Neural cell (in vitro differentiated cells): ENCODE measurements around the gene PDCD1. TPM values are rescaled to one million over a fixed set of nuclear protein-coding genes. Genes with fewer than 3 reads are reported as not detected.
"Not testable (repeated sequence)": the region's sequence is repeated elsewhere in the genome, so short reads cannot be mapped to it uniquely, and the experiment has no call there.

Experiments used
- H2AFZ ChIP-seq: fragments of 200-600, 300-800 bp; sonication (generic), shearing (Covaris generic); 2 replicates; pipeline ENCODE4 v1.6.0; 2014; ENCODE audit warnings: low read depth, mild to moderate bottlenecking, antibody characterized with exemption, low read length, moderate library complexity
- H3F3A ChIP-seq: fragments of 200-600 bp; shearing (Covaris generic); 2 replicates; pipeline ENCODE4 v1.6.1; 2016; ENCODE audit warnings: mild to moderate bottlenecking, moderate library complexity, mixed read lengths, antibody characterized with exemption, low read length; ENCODE audit not compliant: insufficient read depth, poor library complexity, severe bottlenecking
- H3K27ac ChIP-seq: fragments of 200-600, 300-800 bp; sonication (generic), shearing (Covaris generic); 2 replicates; pipeline ENCODE4 v1.5.1; 2014; ENCODE audit warnings: mild to moderate bottlenecking, low read length, moderate library complexity
- H3K27me3 ChIP-seq: fragments of 300-800, 200-600 bp; sonication (generic), shearing (Covaris generic); 2 replicates; pipeline ENCODE4 v1.6.0; 2014; ENCODE audit warnings: mild to moderate bottlenecking, low read depth, low read length, moderate library complexity; ENCODE audit not compliant: insufficient read depth
- H3K36me3 ChIP-seq: fragments of 300-800, 200-600 bp; sonication (generic), shearing (Covaris generic); 2 replicates; pipeline ENCODE4 v1.5.1; 2014; ENCODE audit warnings: mild to moderate bottlenecking, antibody characterized with exemption, low read length, moderate library complexity; ENCODE audit not compliant: insufficient read depth
- H3K4me2 ChIP-seq: fragments of 300-800, 200-600 bp; sonication (generic), shearing (Covaris generic); 2 replicates; pipeline ENCODE4 v1.6.0; 2014; ENCODE audit warnings: mild to moderate bottlenecking, low read length
- H3K4me3 ChIP-seq: fragments of 300-800, 200-600 bp; sonication (generic), shearing (Covaris generic); 2 replicates; pipeline ENCODE4 v1.5.1; 2014; ENCODE audit warnings: mild to moderate bottlenecking, low read length, moderate library complexity
- H3K79me2 ChIP-seq: fragments of 200-600 bp; shearing (Covaris generic); replicated peaks from 2 replicates; pipeline ENCODE4 v1.6.0; 2014; ENCODE audit warnings: mild to moderate bottlenecking, low read length, moderate library complexity; ENCODE audit not compliant: insufficient read depth
- H3K9ac ChIP-seq: fragments of 300-800, 200-600 bp; sonication (generic), shearing (Covaris generic); 2 replicates; pipeline ENCODE4 v1.6.1; 2016; ENCODE audit warnings: mild to moderate bottlenecking, low read length, mixed read lengths
- H3K9me2 ChIP-seq: fragments of 200-600 bp; shearing (Covaris generic); 2 replicates; pipeline ENCODE4 v1.6.1; 2016; ENCODE audit warnings: mild to moderate bottlenecking, low read length, mixed read lengths; ENCODE audit not compliant: insufficient read depth
- H3K9me3 ChIP-seq: fragments of 200-600, 300-800 bp; sonication (generic), shearing (Covaris generic); 2 replicates; pipeline ENCODE4 v1.6.1; 2016; ENCODE audit warnings: mild to moderate bottlenecking, mixed run types, low read length, moderate library complexity, mixed read lengths
- H4K20me1 ChIP-seq: fragments of 200-600 bp; shearing (Covaris generic); 2 replicates; pipeline ENCODE4 v1.6.1; 2016; ENCODE audit warnings: mild to moderate bottlenecking, mixed run types; ENCODE audit not compliant: insufficient read depth
- EP300 ChIP-seq: fragments of 450-650 bp; conservative IDR thresholded peaks from 2 replicates; pipeline ENCODE4 v1.6.1; 2014; ENCODE audit warnings: antibody characterized with exemption, mild to moderate bottlenecking, moderate library complexity; ENCODE audit not compliant: poor library complexity, severe bottlenecking
- EZH2 ChIP-seq: fragments of 200-600, 300-800 bp; shearing (Covaris generic), sonication (generic); IDR thresholded peaks from 2 replicates; pipeline ENCODE4 v1.6.1; 2014; ENCODE audit warnings: antibody characterized with exemption, low read length, borderline replicate concordance, mild to moderate bottlenecking; ENCODE audit not compliant: insufficient read depth, poor library complexity, severe bottlenecking
- MXI1 ChIP-seq: fragments of 450-650 bp; conservative IDR thresholded peaks from 2 replicates; pipeline ENCODE4 v1.6.1; 2014; ENCODE audit warnings: antibody characterized with exemption, mild to moderate bottlenecking; ENCODE audit not compliant: poor library complexity, severe bottlenecking
- POLR2AphosphoS5 ChIP-seq: IDR thresholded peaks from 2 replicates; pipeline ENCODE4 v1.6.1; 2012
- RAD21 ChIP-seq: fragments of 450-650 bp; conservative IDR thresholded peaks from 2 replicates; pipeline ENCODE4 v1.6.1; 2014; ENCODE audit warnings: antibody characterized with exemption, mild to moderate bottlenecking, moderate library complexity
- SMC3 ChIP-seq: fragments of 450-650 bp; conservative IDR thresholded peaks from 2 replicates; pipeline ENCODE4 v1.6.1; 2014; ENCODE audit warnings: antibody characterized with exemption, mild to moderate bottlenecking, moderate library complexity; ENCODE audit not compliant: poor library complexity
- TAF1 ChIP-seq: IDR thresholded peaks from 2 replicates; pipeline ENCODE4 v1.6.1; 2012; ENCODE audit warnings: low read depth
- polyA plus RNA-seq: library from polyadenylated mRNA; depleted of rRNA; stranded (reverse); fragments of >200 nt; gene quantifications from 2 replicates; pipeline ENCODE4 v1.2.3, GENCODE V29; 2014
- TF ChIP-seq, protein P1 (sequence below): fragments of 450-650 bp; IDR thresholded peaks from 2 replicates; pipeline ENCODE4 v1.5.1; 2014; ENCODE audit warnings: antibody characterized with exemption, mild to moderate bottlenecking, moderate library complexity; ENCODE audit not compliant: poor library complexity, severe bottlenecking
- TF ChIP-seq, protein P2 (sequence below): IDR thresholded peaks from 2 replicates; pipeline ENCODE4 v1.6.1; 2012; ENCODE audit warnings: borderline replicate concordance

PDCD1 gene
- polyA plus RNA-seq, 1 donor from 2014 or later, result not detected

DNA sequence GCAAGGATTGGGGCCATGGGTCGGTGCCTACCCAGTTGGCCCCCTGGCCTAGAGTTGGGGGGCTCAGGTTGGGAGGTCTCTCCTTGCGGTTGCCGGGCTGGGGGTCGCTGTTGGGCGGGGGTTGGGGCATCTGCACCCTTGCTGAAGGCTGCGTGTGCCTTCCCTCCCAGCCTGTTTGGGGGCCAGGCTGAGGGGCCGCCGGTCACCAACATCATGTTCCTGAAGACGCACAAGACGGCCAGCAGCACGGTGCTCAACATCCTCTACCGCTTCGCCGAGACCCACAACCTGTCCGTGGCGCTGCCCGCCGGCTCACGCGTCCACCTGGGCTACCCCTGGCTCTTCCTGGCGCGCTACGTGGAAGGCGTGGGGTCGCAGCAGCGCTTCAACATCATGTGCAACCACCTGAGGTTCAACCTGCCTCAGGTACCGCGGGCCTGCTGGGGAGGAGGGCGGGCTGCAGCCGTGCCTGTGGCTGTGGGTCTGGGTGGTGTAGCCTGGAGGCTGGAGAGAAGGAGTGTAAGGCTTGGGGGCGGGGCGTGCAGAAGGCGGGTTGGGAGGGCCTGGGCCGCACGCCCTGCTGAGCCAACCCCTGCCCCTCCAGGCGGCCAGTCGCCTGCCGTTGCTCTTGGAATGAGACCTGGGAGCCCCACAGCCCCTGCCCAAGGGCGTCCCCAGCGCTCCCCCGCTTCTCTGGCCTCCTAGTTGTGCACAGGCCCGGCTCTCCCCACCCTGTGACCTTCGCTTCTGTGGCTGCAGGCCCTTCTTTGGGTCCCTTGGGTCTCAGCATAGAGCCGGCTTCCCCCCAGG is 56.9 kb downstream of the PDCD1 start:
- Histone ChIP-seq H3K9me2 (no peaks in the 10 kb centered on the region), H3K79me2 (no peaks in the 10 kb centered on the region), H3K4me3 (no peak overlapping the region), H3F3A (no peaks in the 10 kb centered on the region), H3K4me2 (no peak overlapping the region), H3K27me3 (no peaks in the 10 kb centered on the region), H3K9ac (no peak overlapping the region), H3K36me3 (no peaks in the 10 kb centered on the region), H3K9me3 (no peaks in the 10 kb centered on the region), H3K27ac (no peak overlapping the region), H4K20me1 (no peaks in the 10 kb centered on the region), H2AFZ (no peak overlapping the region)
- no peak for TF ChIP-seq POLR2AphosphoS5
- TF ChIP-seq RAD21, result no peak
- TF ChIP-seq, protein P1, sequence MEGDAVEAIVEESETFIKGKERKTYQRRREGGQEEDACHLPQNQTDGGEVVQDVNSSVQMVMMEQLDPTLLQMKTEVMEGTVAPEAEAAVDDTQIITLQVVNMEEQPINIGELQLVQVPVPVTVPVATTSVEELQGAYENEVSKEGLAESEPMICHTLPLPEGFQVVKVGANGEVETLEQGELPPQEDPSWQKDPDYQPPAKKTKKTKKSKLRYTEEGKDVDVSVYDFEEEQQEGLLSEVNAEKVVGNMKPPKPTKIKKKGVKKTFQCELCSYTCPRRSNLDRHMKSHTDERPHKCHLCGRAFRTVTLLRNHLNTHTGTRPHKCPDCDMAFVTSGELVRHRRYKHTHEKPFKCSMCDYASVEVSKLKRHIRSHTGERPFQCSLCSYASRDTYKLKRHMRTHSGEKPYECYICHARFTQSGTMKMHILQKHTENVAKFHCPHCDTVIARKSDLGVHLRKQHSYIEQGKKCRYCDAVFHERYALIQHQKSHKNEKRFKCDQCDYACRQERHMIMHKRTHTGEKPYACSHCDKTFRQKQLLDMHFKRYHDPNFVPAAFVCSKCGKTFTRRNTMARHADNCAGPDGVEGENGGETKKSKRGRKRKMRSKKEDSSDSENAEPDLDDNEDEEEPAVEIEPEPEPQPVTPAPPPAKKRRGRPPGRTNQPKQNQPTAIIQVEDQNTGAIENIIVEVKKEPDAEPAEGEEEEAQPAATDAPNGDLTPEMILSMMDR, result no peak
- TF ChIP-seq TAF1, result no peak
- TF ChIP-seq MXI1, result no peak
- TF ChIP-seq EP300, result no peak
- no peak for TF ChIP-seq EZH2
- TF ChIP-seq, protein P2, sequence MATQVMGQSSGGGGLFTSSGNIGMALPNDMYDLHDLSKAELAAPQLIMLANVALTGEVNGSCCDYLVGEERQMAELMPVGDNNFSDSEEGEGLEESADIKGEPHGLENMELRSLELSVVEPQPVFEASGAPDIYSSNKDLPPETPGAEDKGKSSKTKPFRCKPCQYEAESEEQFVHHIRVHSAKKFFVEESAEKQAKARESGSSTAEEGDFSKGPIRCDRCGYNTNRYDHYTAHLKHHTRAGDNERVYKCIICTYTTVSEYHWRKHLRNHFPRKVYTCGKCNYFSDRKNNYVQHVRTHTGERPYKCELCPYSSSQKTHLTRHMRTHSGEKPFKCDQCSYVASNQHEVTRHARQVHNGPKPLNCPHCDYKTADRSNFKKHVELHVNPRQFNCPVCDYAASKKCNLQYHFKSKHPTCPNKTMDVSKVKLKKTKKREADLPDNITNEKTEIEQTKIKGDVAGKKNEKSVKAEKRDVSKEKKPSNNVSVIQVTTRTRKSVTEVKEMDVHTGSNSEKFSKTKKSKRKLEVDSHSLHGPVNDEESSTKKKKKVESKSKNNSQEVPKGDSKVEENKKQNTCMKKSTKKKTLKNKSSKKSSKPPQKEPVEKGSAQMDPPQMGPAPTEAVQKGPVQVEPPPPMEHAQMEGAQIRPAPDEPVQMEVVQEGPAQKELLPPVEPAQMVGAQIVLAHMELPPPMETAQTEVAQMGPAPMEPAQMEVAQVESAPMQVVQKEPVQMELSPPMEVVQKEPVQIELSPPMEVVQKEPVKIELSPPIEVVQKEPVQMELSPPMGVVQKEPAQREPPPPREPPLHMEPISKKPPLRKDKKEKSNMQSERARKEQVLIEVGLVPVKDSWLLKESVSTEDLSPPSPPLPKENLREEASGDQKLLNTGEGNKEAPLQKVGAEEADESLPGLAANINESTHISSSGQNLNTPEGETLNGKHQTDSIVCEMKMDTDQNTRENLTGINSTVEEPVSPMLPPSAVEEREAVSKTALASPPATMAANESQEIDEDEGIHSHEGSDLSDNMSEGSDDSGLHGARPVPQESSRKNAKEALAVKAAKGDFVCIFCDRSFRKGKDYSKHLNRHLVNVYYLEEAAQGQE, result no peak
- TF ChIP-seq SMC3, result no peak

DNA sequence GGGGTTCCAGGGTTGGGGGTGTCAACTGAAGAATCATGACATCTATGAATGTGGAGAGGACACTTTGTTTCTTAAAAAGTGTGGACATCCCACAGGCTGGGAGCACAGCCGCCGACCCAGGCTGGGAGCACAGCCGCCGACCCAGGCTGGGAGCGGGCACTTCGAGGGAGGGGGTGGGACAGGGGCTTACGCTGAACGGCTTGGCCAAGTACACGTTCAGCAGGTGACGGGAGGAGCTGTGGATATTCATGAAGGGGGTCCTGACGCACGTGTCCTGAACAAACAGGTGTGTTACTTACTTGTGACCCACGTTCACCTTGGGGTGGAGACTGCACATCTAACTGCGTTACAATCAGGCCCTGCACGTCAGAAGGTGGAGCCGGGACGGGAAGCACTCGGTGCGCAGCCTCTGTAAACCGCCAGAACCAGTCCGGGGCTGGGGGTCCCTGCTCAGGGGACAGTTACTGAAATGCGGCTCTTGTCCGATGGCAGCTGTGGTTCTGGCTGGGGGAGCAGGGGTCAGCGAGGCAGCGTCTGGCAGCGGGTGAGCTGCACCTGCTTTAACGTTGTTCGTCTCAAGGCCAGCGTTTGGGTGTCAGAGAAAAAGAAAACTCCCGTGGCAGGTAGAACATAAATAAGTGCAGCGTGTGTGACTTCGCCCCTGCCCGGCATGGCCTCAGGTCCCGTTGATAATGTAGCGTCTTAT is 58.3 kb downstream of the PDCD1 start:
- H3F3A ChIP-seq, H3K27ac ChIP-seq, H3K9ac ChIP-seq, H3K9me3 ChIP-seq, H3K4me3 ChIP-seq, H3K36me3 ChIP-seq, H3K27me3 ChIP-seq, H3K4me2 ChIP-seq, H3K79me2 ChIP-seq, H3K9me2 ChIP-seq, H2AFZ ChIP-seq, H4K20me1 ChIP-seq: not testable (repeated sequence)

Other genes with a start within 250 kb of the PDCD1 start
- gene THAP4, start 221.7 kb downstream of the PDCD1 start, polyA plus RNA-seq, result 30.8 and 33.0 TPM in 2 replicates
- 128 and 140 TPM in 2 replicates for gene ATG4B, start 221.2 kb downstream of the PDCD1 start, polyA plus RNA-seq
- 33.5 and 42.2 TPM in 2 replicates for gene DTYMK, start 172.1 kb downstream of the PDCD1 start, polyA plus RNA-seq
- gene ING5, start 156.9 kb downstream of the PDCD1 start, polyA plus RNA-seq, result 22.8 and 33.9 TPM in 2 replicates
- 12.6 and 16.0 TPM in 2 replicates for gene D2HGDH, start 124.3 kb downstream of the PDCD1 start, polyA plus RNA-seq
- not detected in 2 replicates for gene GAL3ST2, start 82.1 kb downstream of the PDCD1 start, polyA plus RNA-seq
- not detected in 2 replicates for gene NEU4, start 49.7 kb downstream of the PDCD1 start, polyA plus RNA-seq
- gene RTP5, start 10.8 kb upstream of the PDCD1 start, polyA plus RNA-seq, result 1.2 and 1.8 TPM in 2 replicates